GM23248 (cell line): Measurements from ENCODE around the gene TMPRSS3. TPM values are rescaled to one million over a fixed set of nuclear protein-coding genes. Genes with fewer than 3 reads are reported as not detected.

Source experiments
- DNase-seq: peaks from one replicate; pipeline ENCODE4 v3.0.0-alpha.2; 2015
- H2AFZ ChIP-seq: fragments of 200-600 bp; sonication (generic); 2 replicates; pipeline ENCODE4 v1.6.1; 2016; ENCODE audit warnings: antibody characterized with exemption
- H3F3A ChIP-seq: fragments of 200-600 bp; sonication (generic); 2 replicates; pipeline ENCODE4 v1.6.1; 2016; ENCODE audit warnings: mild to moderate bottlenecking, antibody characterized with exemption, mixed run types; ENCODE audit not compliant: insufficient read depth
- H3K27ac ChIP-seq: fragments of 200-600 bp; sonication (generic); 2 replicates; pipeline ENCODE4 v1.5.1; 2016; ENCODE audit warnings: mild to moderate bottlenecking
- H3K27me3 ChIP-seq: fragments of 200-600 bp; sonication (generic); replicated peaks from 2 replicates; pipeline ENCODE4 v1.6.1; 2016; ENCODE audit warnings: mild to moderate bottlenecking; ENCODE audit not compliant: insufficient read depth
- H3K36me3 ChIP-seq: fragments of 200-600 bp; sonication (generic); 2 replicates; pipeline ENCODE4 v1.6.1; 2016; ENCODE audit warnings: low read depth, mild to moderate bottlenecking
- H3K4me1 ChIP-seq: fragments of 200-600 bp; sonication (generic); 2 replicates; pipeline ENCODE4 v1.6.1; 2016; ENCODE audit warnings: mild to moderate bottlenecking; ENCODE audit not compliant: insufficient read depth
- H3K4me2 ChIP-seq: fragments of 200-600 bp; sonication (generic); one replicate; pipeline ENCODE4 v1.6.1; 2016; ENCODE audit warnings: mild to moderate bottlenecking; ENCODE audit not compliant: unreplicated experiment
- H3K4me3 ChIP-seq: fragments of 200-600 bp; sonication (generic); 2 replicates; pipeline ENCODE4 v1.5.1; 2016; ENCODE audit warnings: mild to moderate bottlenecking
- H3K79me2 ChIP-seq: fragments of 200-600 bp; sonication (generic); 2 replicates; pipeline ENCODE4 v1.6.1; 2016; ENCODE audit warnings: mild to moderate bottlenecking; ENCODE audit not compliant: insufficient read depth
- H3K9ac ChIP-seq: fragments of 200-600 bp; sonication (generic); 2 replicates; pipeline ENCODE4 v1.6.1; 2016; ENCODE audit warnings: mild to moderate bottlenecking
- H3K9me2 ChIP-seq: fragments of 200-600 bp; sonication (generic); 2 replicates; pipeline ENCODE4 v1.6.1; 2016; ENCODE audit warnings: mixed run types, mild to moderate bottlenecking, moderate library complexity; ENCODE audit not compliant: insufficient read depth
- H3K9me3 ChIP-seq: fragments of 200-600 bp; sonication (generic); one replicate; pipeline ENCODE4 v1.6.1; 2017; ENCODE audit warnings: low read depth
- H4K20me1 ChIP-seq: fragments of 200-600 bp; sonication (generic); 2 replicates; pipeline ENCODE4 v1.6.0; 2016; ENCODE audit not compliant: insufficient read depth
- EZH2 ChIP-seq: fragments of 200-600 bp; sonication (generic); IDR thresholded peaks from 2 replicates; pipeline ENCODE4 v1.6.1; 2018; ENCODE audit warnings: antibody characterized with exemption, mild to moderate bottlenecking; ENCODE audit not compliant: insufficient read depth, poor library complexity, severe bottlenecking
- EZH2phosphoT487 ChIP-seq: fragments of 200-600 bp; sonication (generic); IDR thresholded peaks from 2 replicates; pipeline ENCODE4 v1.6.1; 2018; ENCODE audit warnings: antibody characterized with exemption, moderate library complexity, mild to moderate bottlenecking, low read depth; ENCODE audit not compliant: insufficient read depth
- WGBS, 2 experiments: methylation state at CpG; one replicate each; pipeline ENCODE4 v1.1.6; 2015 to 2017; ENCODE audit warnings: low lambda C conversion rate in 2 of 2, low coverage in 1 of 2; ENCODE audit errors: missing lambda C conversion rate in 2 of 2; 5-methylcytosine and 5-hydroxymethylcytosine counted together
- in situ Hi-C: fragments of 300-500 bp; cut with MboI; formaldehyde crosslinking; loops from 2 replicates; pipeline ENCODE4 v1.15.0; 2020
- polyA plus RNA-seq: library from polyadenylated mRNA; unstranded; fragments of >200 nt; fragmentation: Nextera tagmentation; extraction: Ambion mirVana; gene quantifications from 2 replicates; pipeline ENCODE4 v1.2.1, GENCODE V29; 2016
- total RNA-seq: library from RNA; depleted of rRNA; stranded (reverse); fragments of >200 nt; shearing (Covaris generic); gene quantifications from 2 replicates; pipeline ENCODE4 v1.2.3, GENCODE V29; 2014

TMPRSS3 gene
- total and polyA plus RNA-seq, 2 experiments from 2014 or later: not detected

GRCh38 chr21:42435401-42435800 lies 39.5 kb upstream of the TMPRSS3 start:
- H2AFZ ChIP-seq: no peak overlapping the region
- H3K4me3 ChIP-seq: no peak overlapping the region
- in situ Hi-C loops: no loop called here
- 19 to 23% methylated on average over 4 of the region's 4 CpGs for WGBS, 2 experiments
- no peak overlapping the region for H3K27ac ChIP-seq
- no peaks in the 10 kb centered on the region for H3K4me1 ChIP-seq
- no peaks in the 10 kb centered on the region for H3K36me3 ChIP-seq
- no peaks in the 10 kb centered on the region for H3K27me3 ChIP-seq
- H3K9me3 ChIP-seq: no peaks in the 10 kb centered on the region
- no peak overlapping the region for H3K4me2 ChIP-seq
- H3K9me2 ChIP-seq: no peaks in the 10 kb centered on the region
- no peaks in the 10 kb centered on the region for H3F3A ChIP-seq
- DNase-seq: no peak
- no peak overlapping the region for H3K9ac ChIP-seq
- H4K20me1 ChIP-seq: no peaks in the 10 kb centered on the region
- no peaks in the 10 kb centered on the region for H3K79me2 ChIP-seq
- no peak for TF ChIP-seq EZH2
- TF ChIP-seq EZH2phosphoT487: no peak

GRCh38 chr21:42434884-42435283 lies 39.0 kb upstream of the TMPRSS3 start:
- H3K9me2 ChIP-seq: no peaks in the 10 kb centered on the region
- no peak overlapping the region for H3K4me3 ChIP-seq
- H3F3A ChIP-seq: no peaks in the 10 kb centered on the region
- H3K27ac ChIP-seq: no peak overlapping the region
- H3K9me3 ChIP-seq: no peaks in the 10 kb centered on the region
- no peaks in the 10 kb centered on the region for H4K20me1 ChIP-seq
- no peak for DNase-seq
- TF ChIP-seq EZH2phosphoT487 (no peak), EZH2 (no peak)
- WGBS, 2 experiments: 0 to 1% methylated on average over 3 of the region's 3 CpGs
- H3K27me3 ChIP-seq: no peaks in the 10 kb centered on the region
- H3K36me3 ChIP-seq: no peaks in the 10 kb centered on the region
- H3K4me1 ChIP-seq: no peaks in the 10 kb centered on the region
- H2AFZ ChIP-seq: no peak overlapping the region
- no peak overlapping the region for H3K4me2 ChIP-seq
- in situ Hi-C loops: no loop called here
- H3K9ac ChIP-seq: no peak overlapping the region
- H3K79me2 ChIP-seq: no peaks in the 10 kb centered on the region

GRCh38 chr21:42433946-42434551 lies 38.2 kb upstream of the TMPRSS3 start:
- Histone ChIP-seq H3K27ac (no peak overlapping the region), H4K20me1 (no peaks in the 10 kb centered on the region), H2AFZ (no peak overlapping the region), H3K4me3 (no peak overlapping the region), H3F3A (no peaks in the 10 kb centered on the region), H3K4me2 (no peak overlapping the region), H3K9ac (no peak overlapping the region), H3K4me1 (no peaks in the 10 kb centered on the region), H3K9me3 (no peaks in the 10 kb centered on the region), H3K36me3 (no peaks in the 10 kb centered on the region), H3K27me3 (no peaks in the 10 kb centered on the region), H3K9me2 (no peaks in the 10 kb centered on the region), H3K79me2 (no peaks in the 10 kb centered on the region)
- WGBS, 2 experiments: 29 to 33% methylated on average over 10 of the region's 10 CpGs
- in situ Hi-C loops: no loop called here
- no peak for DNase-seq
- TF ChIP-seq EZH2: no peak

GRCh38 chr21:42432695-42433094 lies 36.8 kb upstream of the TMPRSS3 start:
- H3K4me2 ChIP-seq: no peak overlapping the region
- WGBS, 2 experiments: 0 to 8% methylated on average over 1 of the region's 1 CpG
- H3K4me1 ChIP-seq: no peaks in the 10 kb centered on the region
- H3F3A ChIP-seq: no peaks in the 10 kb centered on the region
- no peak overlapping the region for H3K27ac ChIP-seq
- H3K9me3 ChIP-seq: no peaks in the 10 kb centered on the region
- no peaks in the 10 kb centered on the region for H4K20me1 ChIP-seq
- H3K9me2 ChIP-seq: no peaks in the 10 kb centered on the region
- TF ChIP-seq EZH2phosphoT487 (no peak), EZH2 (no peak)
- in situ Hi-C loops: no loop called here
- H3K9ac ChIP-seq: no peak overlapping the region
- no peak overlapping the region for H3K4me3 ChIP-seq
- no peaks in the 10 kb centered on the region for H3K79me2 ChIP-seq
- H3K36me3 ChIP-seq: no peaks in the 10 kb centered on the region
- DNase-seq: no peak
- H2AFZ ChIP-seq: no peak overlapping the region
- H3K27me3 ChIP-seq: no peaks in the 10 kb centered on the region

- H3K4me2 ChIP-seq: no peak overlapping the region
- no peak overlapping the region for H3K27ac ChIP-seq
- H3K79me2 ChIP-seq: no peaks in the 10 kb centered on the region
- no peaks in the 10 kb centered on the region for H4K20me1 ChIP-seq
- H2AFZ ChIP-seq: no peak overlapping the region
- H3K27me3 ChIP-seq: no peaks in the 10 kb centered on the region
- H3K9me3 ChIP-seq: no peaks in the 10 kb centered on the region
- no peak overlapping the region for H3K4me3 ChIP-seq
- H3K4me1 ChIP-seq: no peaks in the 10 kb centered on the region
- whole genome bisulfite sequencing, 2 experiments: 35 to 46% methylated on average over 7 of the region's 7 CpGs
- no peaks in the 10 kb centered on the region for H3K36me3 ChIP-seq
- H3K9me2 ChIP-seq: no peaks in the 10 kb centered on the region
- DNase-seq: no peak
- H3F3A ChIP-seq: no peaks in the 10 kb centered on the region
- no peak overlapping the region for H3K9ac ChIP-seq
- in situ Hi-C loops: no loop called here
- TF ChIP-seq EZH2: no peak
Observed at GRCh38 chr21:42431196-42431595, 35.3 kb upstream of the TMPRSS3 start.
